ENCODE results near the gene GHRL. TPM values are rescaled to one million over a fixed set of nuclear protein-coding genes. Genes with fewer than 3 reads are reported as not detected.
A peak's percentile ranks its signal among the peaks of the same experiment; 100 is the strongest.

The GHRL gene
- total RNA-seq, 1 donor: under 0.01 TPM

DNA sequence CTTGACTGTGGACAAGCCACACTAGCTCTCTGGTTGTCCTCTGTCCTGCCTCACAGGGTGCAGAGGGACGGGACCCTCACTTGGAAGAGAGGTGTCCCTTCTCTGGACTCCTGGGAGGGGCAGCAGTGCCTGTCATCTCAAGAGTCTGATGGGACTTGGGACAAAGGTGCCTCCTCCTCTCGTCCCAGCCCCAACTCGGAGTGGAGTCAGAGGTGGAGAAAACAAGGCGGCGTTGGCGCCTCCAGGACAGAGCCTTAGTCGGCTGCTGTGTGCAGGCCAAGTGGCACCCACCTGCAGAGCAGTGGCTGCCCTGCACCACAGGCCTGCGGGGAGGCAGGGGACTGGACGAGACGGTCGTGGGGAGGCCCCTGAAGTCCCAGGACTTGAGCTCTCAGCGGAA is 37.6 kb upstream of the GHRL start:
- Histone ChIP-seq H3K4me3 (ENCODE audit: insufficient read depth, low read length) (no peak overlapping the region), H3K27me3 (ENCODE audit: insufficient read depth, low read length) (peaks cover 80% of the 10 kb centered on the region), H3K27ac (ENCODE audit: low read depth, low read length) (no peak overlapping the region), H3K36me3 (ENCODE audit: insufficient read depth, low read length) (no peaks in the 10 kb centered on the region), H2AFZ (ENCODE audit: low read length) (no peak overlapping the region), H3K79me2 (ENCODE audit: insufficient read depth, low read length) (no peaks in the 10 kb centered on the region), H4K20me1 (ENCODE audit: insufficient read depth, low read length) (no peaks in the 10 kb centered on the region), H3K4me1 (ENCODE audit: insufficient read depth, low read length) (no peaks in the 10 kb centered on the region), H3K9me3 (ENCODE audit: low read depth, low read length) (no peaks in the 10 kb centered on the region), H3K4me2 (ENCODE audit: insufficient read depth, low read length) (no peak overlapping the region)
- TF ChIP-seq, protein P1, sequence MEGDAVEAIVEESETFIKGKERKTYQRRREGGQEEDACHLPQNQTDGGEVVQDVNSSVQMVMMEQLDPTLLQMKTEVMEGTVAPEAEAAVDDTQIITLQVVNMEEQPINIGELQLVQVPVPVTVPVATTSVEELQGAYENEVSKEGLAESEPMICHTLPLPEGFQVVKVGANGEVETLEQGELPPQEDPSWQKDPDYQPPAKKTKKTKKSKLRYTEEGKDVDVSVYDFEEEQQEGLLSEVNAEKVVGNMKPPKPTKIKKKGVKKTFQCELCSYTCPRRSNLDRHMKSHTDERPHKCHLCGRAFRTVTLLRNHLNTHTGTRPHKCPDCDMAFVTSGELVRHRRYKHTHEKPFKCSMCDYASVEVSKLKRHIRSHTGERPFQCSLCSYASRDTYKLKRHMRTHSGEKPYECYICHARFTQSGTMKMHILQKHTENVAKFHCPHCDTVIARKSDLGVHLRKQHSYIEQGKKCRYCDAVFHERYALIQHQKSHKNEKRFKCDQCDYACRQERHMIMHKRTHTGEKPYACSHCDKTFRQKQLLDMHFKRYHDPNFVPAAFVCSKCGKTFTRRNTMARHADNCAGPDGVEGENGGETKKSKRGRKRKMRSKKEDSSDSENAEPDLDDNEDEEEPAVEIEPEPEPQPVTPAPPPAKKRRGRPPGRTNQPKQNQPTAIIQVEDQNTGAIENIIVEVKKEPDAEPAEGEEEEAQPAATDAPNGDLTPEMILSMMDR (IDR thresholded peaks at IDR 0.05; ENCODE audit: extremely low read depth, low read depth, low read length): no peak
- peak; percentile 55 for DNase-seq (ENCODE audit: insufficient read length, low spot score, missing footprints)

DNA sequence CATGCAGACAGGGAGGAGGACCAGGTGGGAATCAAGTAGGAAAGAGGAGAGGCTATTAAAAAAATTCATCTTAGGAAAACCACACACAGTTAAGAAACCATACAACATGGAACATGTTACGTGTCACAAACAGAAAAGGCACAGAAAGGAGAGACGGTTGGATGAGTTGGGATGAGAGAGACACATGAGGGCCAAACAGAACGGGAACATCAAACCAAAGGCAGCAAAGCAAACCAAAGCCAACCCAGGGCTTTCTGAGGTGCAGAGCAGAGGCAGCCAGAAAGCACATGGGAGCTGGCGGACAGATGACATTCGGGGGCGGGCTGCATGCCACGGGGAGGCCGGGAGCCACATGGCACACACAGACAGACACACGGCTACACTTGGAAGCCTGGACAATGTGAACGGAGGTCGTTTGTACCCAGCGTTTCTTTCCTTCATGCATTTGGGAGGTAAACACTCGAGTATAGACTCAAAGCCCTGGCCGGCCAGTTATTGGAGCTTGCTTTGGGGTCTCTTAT is 36.8 kb upstream of the GHRL start:
- H3K27ac ChIP-seq (ENCODE audit: low read depth, low read length): no peak overlapping the region
- TF ChIP-seq, protein P1 (IDR thresholded peaks at IDR 0.05; ENCODE audit: extremely low read depth, low read depth, low read length): no peak
- no peaks in the 10 kb centered on the region for H3K9me3 ChIP-seq (ENCODE audit: low read depth, low read length)
- no peaks in the 10 kb centered on the region for H3K79me2 ChIP-seq (ENCODE audit: insufficient read depth, low read length)
- no peaks in the 10 kb centered on the region for H4K20me1 ChIP-seq (ENCODE audit: insufficient read depth, low read length)
- peak; percentile 41 for DNase-seq (ENCODE audit: insufficient read length, low spot score, missing footprints)
- H3K4me2 ChIP-seq (ENCODE audit: insufficient read depth, low read length): no peak overlapping the region
- H2AFZ ChIP-seq (ENCODE audit: low read length): no peak overlapping the region
- H3K4me1 ChIP-seq (ENCODE audit: insufficient read depth, low read length): no peaks in the 10 kb centered on the region
- H3K36me3 ChIP-seq (ENCODE audit: insufficient read depth, low read length): no peaks in the 10 kb centered on the region
- H3K27me3 ChIP-seq (ENCODE audit: insufficient read depth, low read length): peaks cover 87% of the 10 kb centered on the region
- H3K4me3 ChIP-seq (ENCODE audit: insufficient read depth, low read length): no peak overlapping the region

DNA sequence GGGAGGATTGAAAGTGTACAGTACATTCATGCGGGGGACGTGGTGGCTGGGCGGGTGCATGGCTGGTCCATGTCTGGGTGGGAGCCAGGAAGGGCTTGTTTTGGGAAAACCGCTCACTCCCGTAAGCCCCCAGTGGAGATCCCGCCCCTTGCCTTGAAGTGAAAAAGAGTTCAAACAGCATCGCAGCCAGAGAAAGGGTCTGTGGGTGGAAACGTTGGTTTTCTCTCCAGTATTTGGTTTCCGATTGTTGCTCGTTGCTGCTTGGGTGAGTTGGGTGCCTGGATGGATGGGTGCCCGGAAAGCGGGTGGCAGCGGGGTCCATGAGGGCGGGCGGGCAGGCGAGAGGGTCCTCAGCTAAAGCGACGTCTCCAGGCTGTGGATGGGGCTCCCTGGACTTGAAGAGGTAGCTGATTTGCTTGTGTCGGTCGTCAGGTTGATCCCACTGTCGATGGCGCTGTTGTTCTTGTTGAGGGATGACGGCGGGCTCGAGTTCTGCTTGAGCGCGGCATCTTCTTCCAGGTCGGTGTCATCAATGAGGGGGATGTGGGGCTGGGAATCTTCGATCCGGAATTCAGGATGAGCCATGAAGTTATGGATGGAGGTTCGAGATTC is 35.8 kb upstream of the GHRL start:
- Histone ChIP-seq H3K79me2 (ENCODE audit: insufficient read depth, low read length) (no peaks in the 10 kb centered on the region), H3K27ac (ENCODE audit: low read depth, low read length) (no peak overlapping the region), H3K9me3 (ENCODE audit: low read depth, low read length) (no peaks in the 10 kb centered on the region), H4K20me1 (ENCODE audit: insufficient read depth, low read length) (no peaks in the 10 kb centered on the region), H3K4me3 (ENCODE audit: insufficient read depth, low read length) (no peak overlapping the region), H3K27me3 (ENCODE audit: insufficient read depth, low read length) (peaks cover 88% of the 10 kb centered on the region), H3K36me3 (ENCODE audit: insufficient read depth, low read length) (no peaks in the 10 kb centered on the region), H2AFZ (ENCODE audit: low read length) (no peak overlapping the region), H3K4me2 (ENCODE audit: insufficient read depth, low read length) (no peak overlapping the region), H3K4me1 (ENCODE audit: insufficient read depth, low read length) (no peaks in the 10 kb centered on the region)
- DNase-seq (ENCODE audit: insufficient read length, low spot score, missing footprints): peak; percentile 44
- TF ChIP-seq, protein P1 (IDR thresholded peaks at IDR 0.05; ENCODE audit: extremely low read depth, low read depth, low read length): no peak

DNA sequence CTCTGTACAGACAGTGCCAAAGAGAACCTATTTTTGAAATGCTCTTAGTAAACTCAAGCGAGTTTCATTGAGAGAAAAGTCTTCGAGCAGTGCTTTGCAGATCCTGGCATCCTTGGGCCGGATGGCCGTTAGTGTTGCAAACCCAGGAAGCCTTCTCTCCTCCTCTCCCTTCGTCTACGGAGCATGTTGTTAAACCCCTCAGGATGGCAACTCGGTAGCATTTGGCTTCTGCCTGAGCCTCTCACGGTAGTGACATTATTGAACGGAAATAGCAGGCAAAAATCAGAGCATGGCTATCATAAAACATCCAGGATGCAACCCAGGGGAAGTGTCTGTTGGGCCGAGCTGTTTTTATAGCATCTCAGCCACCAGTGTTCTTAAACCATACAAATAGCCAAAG is 34.8 kb upstream of the GHRL start:
- no peaks in the 10 kb centered on the region for H3K9me3 ChIP-seq (ENCODE audit: low read depth, low read length)
- no peak overlapping the region for H3K4me3 ChIP-seq (ENCODE audit: insufficient read depth, low read length)
- H3K36me3 ChIP-seq (ENCODE audit: insufficient read depth, low read length): no peaks in the 10 kb centered on the region
- H3K79me2 ChIP-seq (ENCODE audit: insufficient read depth, low read length): no peaks in the 10 kb centered on the region
- H3K4me2 ChIP-seq (ENCODE audit: insufficient read depth, low read length): no peak overlapping the region
- peaks cover 80% of the 10 kb centered on the region for H3K27me3 ChIP-seq (ENCODE audit: insufficient read depth, low read length)
- H2AFZ ChIP-seq (ENCODE audit: low read length): no peak overlapping the region
- H3K4me1 ChIP-seq (ENCODE audit: insufficient read depth, low read length): no peaks in the 10 kb centered on the region
- DNase-seq (ENCODE audit: insufficient read length, low spot score, missing footprints): peak; percentile 15
- H4K20me1 ChIP-seq (ENCODE audit: insufficient read depth, low read length): no peaks in the 10 kb centered on the region
- TF ChIP-seq, protein P1 (IDR thresholded peaks at IDR 0.05; ENCODE audit: extremely low read depth, low read depth, low read length): no peak
- no peak overlapping the region for H3K27ac ChIP-seq (ENCODE audit: low read depth, low read length)
